GM18505 (cell line): ENCODE results near the gene TTC4.

Experiments
- ATAC-seq: cut with Tn5 transposase; IDR thresholded peaks from one replicate; pipeline ENCODE4 v1.9.1; 2021; ENCODE audit not compliant: unreplicated experiment
- POLR2A ChIP-seq: IDR thresholded peaks from 4 replicates; pipeline ENCODE4 v1.6.1; 2011; ENCODE audit warnings: borderline replicate concordance; ENCODE audit not compliant: insufficient read depth, insufficient read length; ENCODE audit errors: extremely low read depth

The TTC4 gene

GRCh38 chr1:54715493-54716298 is at the start of gene TTC4:
Gene TTC4 (plus strand): TSS chr1:54715861. CDS start chr1:54715909, 48 bp downstream.
- peak; percentile 92 for TF ChIP-seq POLR2A
- ATAC-seq = peak; percentile 95

DNA sequence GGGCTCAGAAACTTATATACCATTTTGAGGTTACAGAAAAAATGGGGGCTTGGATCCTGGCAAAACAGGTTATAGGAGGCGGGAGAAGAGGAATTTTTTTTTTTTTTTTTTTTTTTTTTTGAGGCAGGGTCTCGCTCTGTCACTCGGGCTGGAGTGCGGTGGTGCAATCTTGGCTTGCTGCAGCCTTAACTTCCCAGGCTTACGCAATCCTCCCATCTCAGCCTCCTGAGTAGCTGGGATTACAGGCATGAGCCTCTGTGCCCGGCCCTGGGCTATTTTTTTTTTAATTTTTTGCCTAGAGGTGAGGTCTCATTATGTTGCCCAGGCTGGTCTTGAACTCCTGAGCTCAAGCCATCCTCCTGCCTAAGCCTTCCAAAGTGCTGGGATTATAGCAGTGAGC is 49.3 kb upstream of the TTC4 start:
- TF ChIP-seq POLR2A = no peak
- no peak for ATAC-seq

DNA sequence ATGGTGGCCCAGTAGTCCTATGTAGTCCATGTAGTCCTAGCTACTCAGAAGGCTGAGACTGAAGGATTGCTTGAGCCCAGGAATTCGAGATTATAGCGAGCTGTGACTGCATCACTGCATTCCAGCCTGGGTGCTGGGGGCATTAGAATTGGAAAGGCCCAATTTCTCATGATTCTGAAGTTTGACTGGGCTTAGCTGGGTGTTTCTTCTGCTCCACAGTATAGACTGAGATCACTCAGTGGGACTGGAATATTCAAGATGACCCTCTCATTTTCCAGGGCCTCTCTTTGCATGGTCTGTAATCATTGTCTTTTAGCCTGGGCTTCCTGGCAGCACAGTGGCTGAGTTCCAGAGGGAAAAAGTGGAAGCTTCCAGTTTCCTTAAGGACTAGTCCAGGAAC is 47.9 kb upstream of the TTC4 start:
- ATAC-seq = no peak
- TF ChIP-seq POLR2A = no peak

DNA sequence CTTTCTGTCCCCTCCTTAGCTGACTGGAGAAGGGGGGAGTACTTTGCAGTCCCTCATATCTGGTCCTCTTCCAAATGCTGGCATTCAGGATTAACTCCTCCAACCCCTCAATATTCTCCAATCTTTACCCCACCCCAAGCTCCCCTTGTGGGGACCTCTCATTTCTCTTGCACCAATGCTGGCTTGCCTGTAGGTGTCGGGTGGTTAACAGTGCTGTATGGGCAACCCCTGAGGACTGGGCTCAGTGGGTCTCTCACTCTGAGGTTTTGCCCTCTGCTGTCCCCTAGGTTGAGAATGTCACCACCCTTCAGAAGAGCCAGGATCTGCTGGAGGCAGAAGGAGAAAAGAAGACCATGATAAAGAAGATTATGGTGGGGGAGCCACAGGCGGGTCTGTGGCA is 47.1 kb upstream of the TTC4 start:
- no peak for TF ChIP-seq POLR2A
- ATAC-seq = no peak

- no peak for TF ChIP-seq POLR2A
- ATAC-seq = no peak
Measured at GRCh38 chr1:54671985-54672608, 43.6 kb upstream of the TTC4 start.

DNA sequence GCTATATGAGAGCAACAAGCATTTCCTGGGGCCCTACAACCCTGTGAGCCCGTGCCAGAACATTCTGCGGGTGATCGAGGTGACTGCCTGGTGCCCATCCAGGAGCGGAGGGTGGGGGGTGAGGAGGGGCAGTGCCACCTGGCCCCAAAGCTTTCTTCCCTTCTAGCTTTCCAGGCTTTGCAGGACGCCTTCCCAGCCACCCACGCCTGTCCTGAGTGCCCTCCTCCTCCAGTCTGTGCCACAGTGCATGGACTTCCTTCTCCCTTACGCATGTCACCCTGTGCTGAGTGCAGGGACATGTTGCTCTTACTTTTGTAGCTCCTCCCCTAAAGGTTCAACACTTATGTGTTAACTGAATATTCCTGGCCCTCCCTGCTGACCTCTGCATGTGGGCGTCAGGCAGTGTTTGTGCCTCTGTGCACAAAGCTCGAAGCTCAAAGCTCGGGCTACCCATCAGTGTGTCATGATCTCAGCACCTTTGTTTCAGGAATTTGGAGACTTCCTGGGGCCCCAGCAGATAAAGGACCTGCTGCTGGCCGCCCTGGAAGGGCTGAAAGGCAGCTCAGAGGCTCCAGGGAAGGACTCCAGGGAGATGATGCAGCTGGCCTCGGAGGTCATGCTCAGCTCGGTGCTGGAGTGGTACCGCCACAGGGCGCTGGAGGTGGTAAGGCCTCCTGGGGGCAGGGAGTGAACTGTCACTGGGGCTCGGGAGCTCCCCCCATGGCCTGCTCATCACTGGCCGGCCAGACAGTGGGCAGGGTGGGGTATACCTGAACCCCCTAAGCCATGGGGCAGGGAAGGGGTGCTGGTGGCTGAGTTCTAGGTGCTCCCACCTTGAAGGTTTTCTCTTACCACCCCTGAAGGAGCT is 36.7 kb upstream of the TTC4 start:
- no peak for TF ChIP-seq POLR2A
- ATAC-seq = no peak

DNA sequence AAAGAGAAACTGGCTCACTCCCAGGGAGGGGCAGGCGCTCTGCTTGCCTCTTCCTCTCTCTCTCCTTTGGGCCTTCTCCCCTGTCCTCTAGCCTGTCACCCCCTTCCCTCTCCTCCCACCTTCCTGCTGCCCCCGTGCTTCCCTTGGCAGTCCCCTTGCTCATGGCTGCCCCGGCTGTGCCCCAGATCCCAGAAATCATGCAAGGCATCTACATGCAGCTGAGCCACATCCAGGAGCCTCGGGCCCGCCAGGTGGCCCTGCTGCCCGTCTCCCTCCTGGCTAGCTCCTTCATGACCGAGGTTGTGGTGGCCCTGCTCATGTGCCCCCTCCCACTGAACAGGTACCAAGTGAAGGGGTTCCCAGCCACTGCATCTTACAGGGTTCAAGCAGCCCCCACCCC is 36.0 kb upstream of the TTC4 start:
- TF ChIP-seq POLR2A = no peak
- ATAC-seq = no peak

GRCh38 chr1:54680387-54680786 is 35.3 kb upstream of the TTC4 start:
- no peak for TF ChIP-seq POLR2A
- no peak for ATAC-seq

DNA sequence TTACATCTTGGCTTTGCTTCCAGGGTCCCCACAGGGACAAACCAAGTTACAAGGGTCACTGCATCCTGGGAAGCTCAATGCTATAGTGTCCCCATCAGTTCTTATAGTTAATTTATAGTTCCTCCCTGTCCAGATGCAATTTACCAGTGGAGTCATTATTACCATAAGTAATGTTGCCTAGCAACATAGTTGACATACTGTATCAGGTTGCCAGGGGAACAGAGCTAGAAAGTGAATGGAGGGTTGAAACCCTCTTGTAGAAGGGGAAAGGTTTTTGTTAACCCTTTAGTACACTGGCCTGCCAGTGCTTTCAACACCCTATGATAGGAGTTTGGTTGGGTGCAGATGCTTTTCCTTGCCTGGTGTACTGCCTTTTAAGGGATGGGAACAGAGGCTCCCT is 34.3 kb upstream of the TTC4 start:
- no peak for TF ChIP-seq POLR2A
- no peak for ATAC-seq

DNA sequence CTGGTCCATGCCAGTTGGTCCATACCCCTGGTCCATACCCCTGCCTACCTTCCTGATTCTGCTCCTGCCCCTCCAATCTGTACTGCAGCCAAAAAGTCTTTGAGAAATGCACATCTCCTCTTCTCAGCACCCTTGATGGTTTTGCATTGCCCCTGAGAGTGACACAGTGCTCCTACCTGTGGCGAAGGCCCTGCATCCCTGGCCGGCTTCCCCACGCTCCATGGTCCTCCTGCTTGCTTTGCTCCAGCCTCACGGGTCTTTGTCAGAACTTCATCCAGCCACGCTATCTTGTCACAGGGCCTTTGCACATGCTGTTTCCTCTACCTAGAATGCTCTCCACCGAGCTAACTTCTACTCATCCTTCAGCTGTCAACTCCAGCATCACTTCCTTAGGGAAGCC is 32.2 kb upstream of the TTC4 start:
- ATAC-seq = no peak
- TF ChIP-seq POLR2A = no peak

DNA sequence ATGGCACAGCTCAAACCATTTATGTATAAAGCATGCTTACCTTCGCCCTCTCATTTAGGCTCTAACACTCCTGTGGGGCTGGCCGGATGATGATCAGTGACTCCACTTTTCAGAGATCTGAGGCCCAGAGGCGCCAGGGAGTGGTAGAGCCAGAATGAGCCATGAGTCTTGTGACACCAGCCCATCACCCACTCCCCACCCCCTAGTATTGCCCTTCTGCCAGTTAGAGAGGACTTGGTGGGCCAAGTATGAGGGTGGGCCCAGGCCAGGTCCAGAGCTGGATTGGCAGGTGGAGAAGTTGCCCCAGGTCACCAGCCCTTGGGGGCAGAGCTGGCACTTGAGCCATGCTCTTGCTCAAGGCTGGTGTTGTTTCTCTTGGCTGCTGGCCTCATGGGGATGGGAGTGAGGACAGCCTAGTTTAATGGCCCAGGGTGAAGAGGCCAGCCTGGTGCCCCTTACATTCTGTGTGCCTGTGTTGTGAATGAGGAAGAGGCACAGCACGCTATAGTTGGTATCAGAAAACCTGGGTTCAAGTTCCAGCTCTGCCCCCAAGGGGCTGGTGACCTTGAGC is 30.2 kb upstream of the TTC4 start:
- ATAC-seq = no peak
- no peak for TF ChIP-seq POLR2A

- ATAC-seq = no peak
- TF ChIP-seq POLR2A = no peak
Measured at GRCh38 chr1:54686155-54686554, 29.5 kb upstream of the TTC4 start.

DNA sequence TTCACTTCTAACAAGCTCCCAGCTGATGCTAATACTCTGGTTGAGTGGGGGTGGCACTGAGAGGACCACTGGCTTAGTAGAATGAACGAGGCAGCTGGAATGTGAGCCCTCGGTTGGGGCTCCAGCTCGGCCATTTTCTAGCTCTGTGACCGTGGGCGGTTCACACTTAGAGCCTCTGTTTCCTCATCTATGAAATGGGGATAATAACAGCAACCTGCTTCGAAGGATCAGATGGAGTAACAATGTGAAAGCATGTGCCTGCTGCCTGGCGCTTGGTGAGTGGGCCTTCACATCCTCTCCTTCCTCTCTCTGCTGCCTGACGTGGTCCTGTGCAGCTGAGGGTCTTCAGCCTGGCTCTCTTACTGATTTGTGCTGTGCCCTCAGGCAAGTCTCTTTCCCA is 20.9 kb upstream of the TTC4 start:
- TF ChIP-seq POLR2A = no peak
- no peak for ATAC-seq

DNA sequence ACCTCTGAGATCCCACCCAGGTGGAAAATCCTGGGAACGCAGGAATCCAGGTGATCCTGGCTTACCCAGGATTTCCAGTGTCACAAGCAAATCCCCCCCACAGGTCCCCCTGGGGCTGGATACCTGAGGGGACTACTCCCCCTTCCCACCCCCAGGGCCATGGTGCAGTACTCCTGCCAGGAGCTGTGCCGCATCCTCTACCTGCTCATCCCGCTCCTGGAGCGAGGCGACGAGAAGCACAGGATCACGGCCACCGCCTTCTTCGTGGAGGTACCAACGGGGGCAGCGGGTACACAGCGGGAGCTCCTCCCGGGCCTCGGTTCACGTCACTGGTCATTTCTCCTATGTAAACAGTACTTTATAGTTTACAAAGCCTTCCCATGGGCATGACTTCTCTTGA is 20.4 kb upstream of the TTC4 start:
- ATAC-seq = no peak
- TF ChIP-seq POLR2A = no peak

DNA sequence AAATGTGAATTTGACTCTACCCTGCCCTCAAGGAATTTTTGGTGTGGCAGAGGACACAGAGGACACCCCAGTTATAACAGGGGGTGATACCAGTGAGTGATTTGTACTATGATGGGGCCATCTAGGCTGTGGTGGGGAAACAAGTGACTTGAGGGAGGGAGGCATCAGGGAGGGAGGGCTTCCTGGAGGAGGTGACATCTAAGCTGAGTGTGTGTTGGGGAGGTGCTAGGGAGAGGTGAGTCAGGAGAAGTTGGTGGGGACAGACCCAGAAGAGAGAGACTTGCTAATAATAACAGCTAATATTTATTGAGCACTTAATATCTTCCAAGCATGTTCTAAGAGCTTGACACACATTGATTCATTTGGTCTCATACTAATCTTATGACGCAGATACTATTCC is 19.9 kb upstream of the TTC4 start:
- no peak for TF ChIP-seq POLR2A
- no peak for ATAC-seq
